GM21528 (cell line): ENCODE measurements around the gene GLE1.
"Not testable (repeated sequence)": the region's sequence is repeated elsewhere in the genome, so short reads cannot be mapped to it uniquely, and the experiment has no call there.

Source experiments
- ATAC-seq: cut with Tn5 transposase; IDR thresholded peaks from one replicate; pipeline ENCODE4 v1.9.1; 2021; ENCODE audit warnings: mild to moderate bottlenecking, moderate library complexity; ENCODE audit not compliant: unreplicated experiment, low FRiP score

Gene GLE1

GRCh38 chr9:128586934-128587333 is 82.4 kb downstream of the GLE1 start:
- ATAC-seq, result not testable (repeated sequence)

DNA sequence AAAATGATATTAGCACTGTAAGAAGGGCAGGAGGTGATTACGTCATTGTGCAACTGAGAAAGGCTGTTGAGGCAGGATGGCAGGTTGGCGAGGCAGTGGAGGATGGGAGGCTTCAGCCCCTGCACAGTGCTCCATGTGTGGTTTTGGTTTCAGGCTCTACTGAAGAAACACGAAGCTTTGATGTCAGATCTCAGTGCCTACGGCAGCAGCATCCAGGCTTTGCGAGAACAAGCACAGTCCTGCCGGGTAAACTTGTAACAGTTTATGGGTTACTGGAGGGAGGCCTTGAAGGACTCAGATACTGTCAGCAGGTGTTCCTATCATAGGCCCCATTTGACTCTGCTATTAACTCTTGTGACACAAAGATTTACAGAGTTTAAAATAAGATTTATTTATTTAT is 82.9 kb downstream of the GLE1 start:
- ATAC-seq, result no peak

DNA sequence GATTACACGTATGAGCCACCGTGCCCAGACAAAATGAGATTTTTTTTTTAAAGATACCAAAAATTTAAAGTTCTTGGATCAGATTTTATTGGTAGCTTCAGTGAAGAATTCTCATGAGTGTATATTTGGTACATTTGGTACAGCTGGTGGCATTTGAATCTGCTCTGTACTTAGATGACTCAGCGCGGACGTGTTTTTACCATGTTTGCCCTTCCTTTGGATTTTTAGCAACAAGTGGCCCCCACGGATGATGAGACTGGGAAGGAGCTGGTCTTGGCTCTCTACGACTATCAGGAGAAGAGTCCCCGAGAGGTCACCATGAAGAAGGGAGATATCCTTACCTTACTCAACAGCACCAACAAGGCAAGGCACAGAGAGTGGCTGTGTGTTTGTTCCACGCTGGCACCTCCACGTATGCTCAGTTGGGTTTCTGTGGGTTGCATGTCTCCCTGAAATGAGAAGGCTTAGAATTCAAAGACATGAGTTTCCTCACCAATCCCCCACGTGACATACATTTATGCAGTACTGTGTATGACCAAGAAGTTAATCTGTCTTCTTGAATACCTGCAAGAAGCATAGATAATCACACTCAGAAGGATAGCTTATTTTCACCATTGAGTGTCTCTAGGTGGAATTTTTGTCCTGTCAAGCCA is 84.2 kb downstream of the GLE1 start:
- no peak for ATAC-seq
